Dedifferentiated amniotic fluid mesenchymal stem cell (primary cell): Measurements from ENCODE around the gene ARHGAP24.
"Not testable (repeated sequence)": the region's sequence is repeated elsewhere in the genome, so short reads cannot be mapped to it uniquely, and the experiment has no call there.

ENCODE experiments used
- DNase-seq: peaks from one replicate; pipeline ENCODE4 v3.0.0-alpha.2; 2016; ENCODE audit errors: extremely low spot score

The ARHGAP24 gene

DNA sequence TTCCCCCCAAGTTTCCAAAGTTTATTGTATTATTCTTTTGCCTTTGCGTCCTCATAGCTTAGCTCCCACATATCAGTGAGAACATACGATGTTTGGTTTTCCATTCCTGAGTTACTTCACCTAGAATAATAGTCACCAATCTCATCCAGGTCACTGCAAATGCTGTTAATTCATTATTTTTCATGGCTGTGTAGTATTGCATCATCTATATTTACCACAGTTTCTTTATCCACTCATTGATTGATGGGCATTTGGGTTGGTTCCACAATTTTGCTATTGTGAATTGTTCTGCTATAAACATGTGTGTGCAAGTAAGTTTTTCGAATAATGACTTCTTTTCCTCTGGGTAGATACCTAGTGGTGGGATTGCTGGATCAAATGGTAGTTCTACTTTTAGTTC is 43.6 kb downstream of the ARHGAP24 start:
- DNase-seq, result not testable (repeated sequence)

DNA sequence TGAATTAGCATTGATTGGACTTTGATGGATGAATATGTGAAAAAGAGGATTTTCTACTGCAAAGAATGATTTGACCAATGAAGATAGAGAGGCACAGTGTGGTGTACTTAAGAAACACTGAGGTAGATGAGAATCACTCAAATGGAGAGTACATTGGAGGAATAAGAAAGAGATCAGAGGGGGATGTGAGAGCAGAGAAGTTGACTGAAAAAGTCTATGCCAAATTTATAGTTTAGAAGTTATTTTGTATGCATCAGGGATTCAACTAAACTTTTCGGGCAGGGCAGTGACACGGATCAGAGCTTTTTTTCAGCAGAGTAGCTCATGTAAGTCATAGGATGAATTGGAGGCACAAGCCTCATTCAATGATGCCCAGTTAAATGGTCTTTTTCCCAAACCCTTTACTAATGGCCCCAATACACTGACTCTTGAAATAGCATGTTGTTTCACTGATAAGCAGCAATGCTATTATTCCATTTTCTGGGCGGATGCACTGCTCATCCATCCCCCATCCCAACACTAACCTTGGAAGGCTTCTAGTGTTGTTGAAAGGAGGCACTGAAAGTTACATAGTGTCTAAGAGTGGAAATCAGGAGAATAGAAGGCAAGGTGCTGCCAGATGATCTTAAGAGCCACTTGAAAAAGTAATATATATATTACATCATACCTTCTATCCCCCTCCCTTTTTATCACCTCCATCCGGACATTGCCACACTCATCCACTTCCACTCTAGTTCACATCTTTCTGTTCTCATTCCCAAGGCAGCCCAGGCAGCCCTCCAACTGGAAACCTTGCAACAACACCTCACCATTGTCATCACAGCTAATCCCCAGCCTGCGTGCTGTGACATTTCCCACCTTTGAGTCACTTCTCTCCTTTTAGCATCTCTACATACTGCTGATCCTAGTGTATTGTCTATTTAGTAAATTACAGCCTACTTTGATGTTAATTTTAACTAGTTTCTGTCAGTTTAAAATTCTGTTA is 46.1 kb downstream of the ARHGAP24 start:
- DNase-seq, result no peak

DNA sequence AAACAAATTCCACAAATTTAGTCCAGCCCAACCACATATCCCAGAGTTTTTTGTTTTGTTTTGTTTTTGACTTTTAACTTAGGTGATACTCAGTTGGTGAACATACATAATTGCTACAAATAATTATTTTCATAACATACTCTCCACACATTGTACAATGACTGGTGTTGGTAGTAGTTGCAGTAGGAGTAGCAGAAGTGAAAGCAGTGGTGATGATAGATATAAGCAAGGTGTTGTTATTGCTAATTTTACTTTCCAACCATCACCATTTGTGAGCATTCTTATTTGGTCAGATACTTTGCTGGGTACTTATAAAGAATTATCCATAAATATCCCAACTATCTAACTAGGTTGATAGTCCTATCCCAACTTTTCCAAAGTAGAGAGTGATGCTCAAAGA is 47.3 kb downstream of the ARHGAP24 start:
- DNase-seq, result no peak

- DNase-seq, result no peak
Observed at GRCh38 chr4:85522836-85523235, 47.9 kb downstream of the ARHGAP24 start.

GRCh38 chr4:85527815-85528214 is 52.9 kb downstream of the ARHGAP24 start:
- DNase-seq, result no peak

- DNase-seq, result no peak
Observed at GRCh38 chr4:85531560-85532341, 56.8 kb downstream of the ARHGAP24 start.

DNA sequence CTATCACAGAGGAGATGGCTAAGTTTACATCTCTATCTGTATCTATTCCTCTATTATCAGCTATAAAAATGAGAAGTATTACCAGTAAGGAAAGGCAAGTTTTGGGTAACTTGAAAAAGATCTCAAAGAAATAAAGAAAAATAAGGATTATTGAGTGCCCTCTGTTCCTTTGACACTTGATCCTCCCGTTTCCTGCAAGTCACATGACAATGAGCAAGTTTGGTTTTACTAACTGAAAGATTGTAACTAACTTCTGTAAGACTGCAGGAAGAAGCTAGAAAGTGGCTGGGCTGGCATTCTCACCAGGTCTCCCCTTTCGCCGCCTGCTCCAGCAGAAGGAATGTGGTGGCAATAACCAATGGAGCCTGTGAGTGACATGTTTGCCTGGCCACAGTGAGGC is 59.2 kb downstream of the ARHGAP24 start:
- DNase-seq, result no peak

DNA sequence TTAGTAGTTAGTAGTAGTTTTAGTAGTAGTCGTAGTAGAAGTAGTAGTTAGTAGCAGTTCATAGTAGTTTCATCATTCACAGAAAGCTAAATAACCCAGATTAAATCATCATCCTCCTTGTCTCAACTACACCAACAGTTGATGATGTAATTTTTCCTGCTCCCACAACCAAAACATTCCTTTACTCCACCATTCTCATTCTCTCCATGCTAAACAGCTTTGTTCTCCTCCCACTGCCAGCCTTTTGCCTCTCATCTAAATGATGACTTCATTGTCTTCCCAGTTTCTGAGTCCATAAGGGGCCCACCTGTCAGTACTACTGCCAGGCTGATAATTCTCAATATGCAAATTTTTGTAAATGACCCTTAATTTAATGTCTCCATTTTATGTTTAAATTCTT is 68.9 kb downstream of the ARHGAP24 start:
- peak; percentile 41 for DNase-seq

DNA sequence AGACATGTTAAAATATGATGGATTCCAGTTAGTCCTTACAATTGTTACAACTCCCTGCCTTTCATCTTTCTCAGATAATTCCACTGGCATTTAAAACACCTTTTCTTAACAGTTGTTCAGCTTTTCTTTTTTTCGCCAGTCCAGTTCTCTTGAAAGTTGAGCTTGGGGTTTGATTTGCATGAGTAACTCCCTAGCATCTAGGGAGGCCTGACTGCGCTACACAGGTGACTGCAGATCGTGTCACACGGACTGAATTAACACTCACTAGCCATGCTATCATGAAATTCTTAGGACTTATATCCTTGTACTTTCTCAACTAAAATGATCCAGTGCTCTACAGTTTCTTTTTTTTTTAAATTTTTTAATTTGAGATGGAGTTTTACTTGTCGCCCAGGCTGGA is 69.8 kb downstream of the ARHGAP24 start:
- no peak for DNase-seq

GRCh38 chr4:85548116-85548515 is 73.2 kb downstream of the ARHGAP24 start:
- no peak for DNase-seq

DNA sequence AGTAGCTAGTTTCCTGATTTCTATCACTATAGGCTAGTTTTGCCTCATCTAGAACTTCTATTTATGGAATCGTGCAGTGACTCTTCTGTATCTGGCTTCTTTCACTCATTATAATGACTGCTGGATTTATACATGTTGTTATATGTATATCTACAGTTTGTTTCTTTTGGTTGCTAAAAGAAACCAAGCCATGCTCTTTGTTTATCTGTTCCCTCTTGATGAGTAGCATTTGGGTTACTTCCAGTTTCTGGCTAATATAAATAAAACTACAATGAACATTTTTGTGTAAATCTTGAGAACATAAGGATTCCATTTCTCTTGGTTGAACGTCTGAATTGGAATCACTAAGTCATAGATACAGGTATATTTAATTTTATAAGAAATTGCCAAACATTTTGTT is 73.9 kb downstream of the ARHGAP24 start:
- no peak for DNase-seq

- DNase-seq, result no peak
Observed at GRCh38 chr4:85555206-85555605, 80.3 kb downstream of the ARHGAP24 start.

- DNase-seq, result no peak
Observed at GRCh38 chr4:85556283-85556682, 81.3 kb downstream of the ARHGAP24 start.

DNA sequence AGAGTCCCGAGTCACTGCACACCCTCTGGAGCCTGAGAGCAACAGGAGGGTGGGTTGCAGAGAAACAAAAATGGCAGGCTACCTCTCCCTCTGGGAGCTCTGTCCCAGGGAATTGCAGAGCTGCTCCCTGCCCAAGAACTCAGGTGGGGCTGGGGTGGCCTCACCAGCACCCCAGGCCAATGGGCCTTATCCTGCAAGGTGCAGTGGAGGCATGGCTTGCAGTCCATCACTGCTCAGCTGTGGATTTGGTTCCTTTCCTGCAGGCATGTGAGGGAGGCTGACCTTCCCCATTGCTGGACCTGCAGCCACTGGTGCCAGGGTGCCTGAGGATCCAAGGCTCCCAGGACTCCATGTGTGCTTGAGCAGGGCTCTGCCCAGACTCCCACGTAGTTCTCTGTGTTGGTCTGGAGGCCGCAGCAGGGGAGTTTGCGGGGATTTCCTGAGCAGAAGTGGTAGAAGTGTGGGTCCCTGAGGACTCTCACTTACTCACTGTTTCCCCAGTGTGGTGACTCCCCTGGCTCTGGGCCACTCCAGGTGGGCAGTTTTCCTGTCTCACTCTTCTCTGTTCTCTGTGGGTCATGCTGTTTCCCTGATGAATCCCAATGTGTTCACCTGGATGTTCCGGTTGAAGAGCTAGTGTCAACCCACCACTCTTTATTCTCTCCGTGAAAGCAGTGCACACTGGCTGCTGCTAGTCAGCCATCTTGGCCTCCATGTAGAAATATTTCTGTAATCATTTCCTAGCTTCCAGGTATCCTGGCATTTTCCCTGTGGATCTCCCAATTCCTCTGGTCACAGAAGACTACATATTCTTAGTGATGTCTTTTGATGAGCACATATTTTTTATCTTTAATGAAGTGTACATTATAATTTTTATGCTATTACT is 82.3 kb downstream of the ARHGAP24 start:
- no peak for DNase-seq

GRCh38 chr4:85565761-85566480 is 91.0 kb downstream of the ARHGAP24 start:
- DNase-seq, result peak; percentile 55

DNA sequence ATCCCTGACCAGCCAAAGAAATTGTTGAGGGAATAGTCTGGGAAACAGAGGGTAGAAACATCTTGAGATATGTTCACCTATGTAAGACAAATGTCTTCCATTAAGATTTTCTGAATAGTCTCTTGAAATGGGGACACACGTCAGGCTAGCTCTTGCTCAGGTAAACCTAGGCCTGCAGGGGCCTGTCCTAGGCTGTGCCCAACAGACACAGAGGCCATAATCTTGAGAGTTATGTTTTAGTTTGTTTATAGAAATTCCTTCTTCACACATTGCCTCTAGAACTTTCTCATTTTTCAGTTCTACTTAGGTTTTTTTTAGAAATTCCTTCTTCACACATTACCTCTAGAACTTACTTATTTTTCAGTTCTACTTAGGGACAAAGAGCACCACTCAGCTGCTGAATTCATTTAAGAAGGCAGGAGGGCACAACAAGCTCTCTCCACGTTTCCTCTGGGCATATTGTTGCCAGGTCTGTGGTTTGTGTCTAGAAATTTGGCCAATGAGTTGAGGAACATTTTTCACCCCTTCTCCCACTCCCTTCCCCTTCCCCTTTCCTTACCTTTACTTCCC is 94.9 kb downstream of the ARHGAP24 start:
- DNase-seq, result no peak

- no peak for DNase-seq
Observed at GRCh38 chr4:85570388-85570787, 95.4 kb downstream of the ARHGAP24 start.

- DNase-seq, result no peak
Observed at GRCh38 chr4:85571008-85571407, 96.1 kb downstream of the ARHGAP24 start.

GRCh38 chr4:85573270-85573669 is 98.3 kb downstream of the ARHGAP24 start:
- DNase-seq, result no peak

GRCh38 chr4:85577307-85577706 is 102.4 kb downstream of the ARHGAP24 start:
- DNase-seq, result no peak

GRCh38 chr4:85579942-85580341 is 105.0 kb downstream of the ARHGAP24 start:
- DNase-seq, result no peak
